Endothelial cell (in vitro differentiated cells): ENCODE results near the gene CYTH3. TPM values are rescaled to one million over a fixed set of nuclear protein-coding genes. Genes with fewer than 3 reads are reported as not detected.

Experiments used
- DNase-seq: peaks from one replicate; pipeline ENCODE4 v3.0.0; 2021; ENCODE audit warnings: low spot score
- H3K27ac Mint-ChIP-seq: one replicate; pipeline ENCODE4 v1.8.0; 2021; ENCODE audit warnings: mixed read lengths, inconsistent platforms; ENCODE audit not compliant: unreplicated experiment
- H3K27me3 Mint-ChIP-seq: one replicate; pipeline ENCODE4 v1.8.0; 2021; ENCODE audit warnings: mild to moderate bottlenecking, moderate library complexity, mixed read lengths, inconsistent platforms; ENCODE audit not compliant: unreplicated experiment
- H3K36me3 Mint-ChIP-seq: one replicate; pipeline ENCODE4 v1.8.0; 2021; ENCODE audit warnings: mild to moderate bottlenecking, low read depth, mixed read lengths, inconsistent platforms; ENCODE audit not compliant: unreplicated experiment
- H3K4me1 Mint-ChIP-seq: one replicate; pipeline ENCODE4 v1.8.0; 2021; ENCODE audit warnings: mild to moderate bottlenecking, mixed read lengths, inconsistent platforms; ENCODE audit not compliant: unreplicated experiment
- H3K4me3 Mint-ChIP-seq: one replicate; pipeline ENCODE4 v1.8.0; 2021; ENCODE audit warnings: mild to moderate bottlenecking, mixed read lengths, inconsistent platforms; ENCODE audit not compliant: unreplicated experiment
- H3K9me3 Mint-ChIP-seq: one replicate; pipeline ENCODE4 v1.8.0; 2021; ENCODE audit warnings: mixed read lengths, inconsistent platforms; ENCODE audit not compliant: unreplicated experiment
- CTCF ChIP-seq: fragments of 200-600 bp; sonication (generic); IDR thresholded peaks from one replicate; pipeline ENCODE4 v1.5.0; 2021; ENCODE audit warnings: antibody characterized with exemption; ENCODE audit not compliant: unreplicated experiment
- total RNA-seq: library from RNA; stranded (reverse); fragmentation: NEBNext Ultra II Directional; extraction: Animal tissue kit (Norgen Biotek cat#: 25700); gene quantifications from one replicate; pipeline ENCODE4 v1.2.1, GENCODE V29; 2021; ENCODE audit not compliant: unreplicated experiment

The CYTH3 gene
- total RNA-seq, 1 donor from 2014 or later = 24.3 TPM

GRCh38 chr7:6279937-6280336 is 7.5 kb upstream of the CYTH3 start:
- H3K27me3 Mint-ChIP-seq = peaks cover 3% of the 10 kb centered on the region
- H3K27ac Mint-ChIP-seq = no peak overlapping the region
- H3K4me3 Mint-ChIP-seq = no peak overlapping the region
- DNase-seq = no peak
- H3K9me3 Mint-ChIP-seq = no peaks in the 10 kb centered on the region
- H3K4me1 Mint-ChIP-seq = peaks cover 2% of the 10 kb centered on the region
- no peak for TF ChIP-seq CTCF
- peaks cover 4% of the 10 kb centered on the region for H3K36me3 Mint-ChIP-seq

- peaks cover 2% of the 10 kb centered on the region for H3K27me3 Mint-ChIP-seq
- peaks cover 1% of the 10 kb centered on the region for H3K4me1 Mint-ChIP-seq
- no peak overlapping the region for H3K27ac Mint-ChIP-seq
- no peaks in the 10 kb centered on the region for H3K9me3 Mint-ChIP-seq
- TF ChIP-seq CTCF = no peak
- peaks cover 2% of the 10 kb centered on the region for H3K36me3 Mint-ChIP-seq
- H3K4me3 Mint-ChIP-seq = no peak overlapping the region
- no peak for DNase-seq
Measured at GRCh38 chr7:6279341-6279740, 6.9 kb upstream of the CYTH3 start.

GRCh38 chr7:6278749-6279310 is 6.4 kb upstream of the CYTH3 start:
- H3K4me1 Mint-ChIP-seq = no peaks in the 10 kb centered on the region
- H3K27ac Mint-ChIP-seq = no peak overlapping the region
- H3K27me3 Mint-ChIP-seq = peaks cover 2% of the 10 kb centered on the region
- no peak overlapping the region for H3K4me3 Mint-ChIP-seq
- TF ChIP-seq CTCF = no peak
- H3K9me3 Mint-ChIP-seq = no peaks in the 10 kb centered on the region
- DNase-seq = no peak
- H3K36me3 Mint-ChIP-seq = no peaks in the 10 kb centered on the region

- no peak overlapping the region for H3K4me3 Mint-ChIP-seq
- no peak overlapping the region for H3K27ac Mint-ChIP-seq
- no peaks in the 10 kb centered on the region for H3K36me3 Mint-ChIP-seq
- no peak for DNase-seq
- TF ChIP-seq CTCF = no peak
- H3K4me1 Mint-ChIP-seq = no peaks in the 10 kb centered on the region
- H3K27me3 Mint-ChIP-seq = peaks cover 3% of the 10 kb centered on the region
- H3K9me3 Mint-ChIP-seq = no peaks in the 10 kb centered on the region
Measured at GRCh38 chr7:6277476-6277875, 5.1 kb upstream of the CYTH3 start.

- Mint-ChIP-seq H3K27ac (no peak overlapping the region), H3K36me3 (no peaks in the 10 kb centered on the region), H3K4me3 (no peak overlapping the region), H3K4me1 (no peaks in the 10 kb centered on the region), H3K27me3 (peaks cover 3% of the 10 kb centered on the region), H3K9me3 (no peaks in the 10 kb centered on the region)
- DNase-seq = no peak
- no peak for TF ChIP-seq CTCF
Measured at GRCh38 chr7:6276911-6277408, 4.5 kb upstream of the CYTH3 start.
